ENCODE measurements around the gene FRAS1.
"Not testable (repeated sequence)": the region's sequence is repeated elsewhere in the genome, so short reads cannot be mapped to it uniquely, and the experiment has no call there.

The FRAS1 gene

DNA sequence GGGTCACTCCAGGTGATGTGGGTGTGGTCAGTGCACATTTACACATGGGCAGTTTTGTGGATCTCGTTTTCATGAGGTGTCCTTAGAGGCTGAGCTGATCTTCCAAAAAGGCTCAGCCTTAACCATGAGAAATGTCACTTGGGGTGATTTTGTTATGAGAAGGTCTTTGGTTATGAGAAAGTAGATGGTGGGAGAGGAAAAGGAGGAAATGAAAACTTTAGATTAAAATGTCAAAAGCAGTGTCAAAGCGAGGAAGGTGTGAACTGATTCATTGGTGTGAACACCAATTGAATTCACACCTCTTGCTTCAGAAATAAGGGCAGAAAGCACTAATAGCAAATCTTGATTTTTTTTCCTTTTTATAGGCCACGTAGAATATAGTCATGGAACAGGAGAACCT lies 394.3 kb downstream of the FRAS1 start:
- no peak for DNase-seq (ENCODE audit: low spot score)

DNA sequence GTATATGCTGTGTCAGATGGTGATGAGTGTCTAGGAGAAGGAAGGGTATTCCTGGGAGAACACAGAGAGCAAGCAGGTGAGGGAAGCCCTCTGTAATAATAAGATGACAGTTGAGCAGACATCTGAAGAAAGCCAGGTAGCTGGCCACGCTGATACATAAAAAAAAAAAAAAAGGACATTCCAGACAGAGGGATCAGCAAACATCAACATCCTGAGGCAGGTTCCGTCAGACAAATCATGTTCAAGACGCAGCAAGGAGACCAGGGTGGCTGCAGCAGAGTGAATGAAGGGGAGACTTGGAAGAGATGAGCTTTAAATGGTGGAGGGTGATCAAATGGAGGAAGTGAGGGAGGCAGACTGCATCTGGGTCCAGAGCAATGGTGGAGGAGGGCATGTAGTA lies 396.9 kb downstream of the FRAS1 start:
- no peak for DNase-seq (ENCODE audit: low spot score)

DNA sequence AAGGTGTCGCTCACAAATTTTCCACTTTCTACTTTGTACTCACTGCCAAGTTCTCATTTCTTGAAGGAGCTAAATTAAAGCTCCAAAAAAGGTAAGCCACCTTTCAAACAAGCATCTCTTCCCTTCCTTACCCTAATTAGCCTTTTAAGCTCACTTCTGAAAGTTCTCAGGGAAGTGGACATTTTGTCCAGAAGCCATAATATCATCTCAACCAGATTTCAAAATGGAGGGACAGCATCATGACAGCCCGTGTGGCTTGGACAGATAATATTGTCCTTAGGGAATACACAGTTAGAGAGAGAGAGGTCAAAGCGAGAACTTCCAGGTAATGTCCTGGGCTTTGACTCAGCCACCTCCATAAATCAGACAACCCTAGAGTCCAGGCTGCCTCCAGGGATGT lies 400.6 kb downstream of the FRAS1 start:
- DNase-seq (ENCODE audit: low spot score) = no peak

DNA sequence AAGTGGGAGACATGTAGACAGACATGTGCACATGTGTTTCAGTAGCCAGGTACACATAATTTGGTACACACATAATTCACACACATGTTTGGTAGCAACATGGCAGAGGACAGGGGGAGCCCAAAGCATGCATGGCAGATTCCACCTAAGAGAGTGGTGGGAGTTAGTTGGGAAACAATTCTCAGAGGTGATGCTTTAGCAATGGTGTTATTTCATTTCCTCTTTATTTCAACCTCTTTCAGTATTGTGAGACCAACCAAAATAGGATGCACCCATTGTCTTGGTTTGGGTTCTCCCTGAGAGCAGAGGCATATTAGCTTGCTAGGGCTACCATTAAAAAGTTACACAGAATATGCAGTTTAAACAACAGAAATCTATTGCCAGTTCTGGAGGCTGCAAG lies 402.2 kb downstream of the FRAS1 start:
- DNase-seq (ENCODE audit: low spot score) = no peak

DNA sequence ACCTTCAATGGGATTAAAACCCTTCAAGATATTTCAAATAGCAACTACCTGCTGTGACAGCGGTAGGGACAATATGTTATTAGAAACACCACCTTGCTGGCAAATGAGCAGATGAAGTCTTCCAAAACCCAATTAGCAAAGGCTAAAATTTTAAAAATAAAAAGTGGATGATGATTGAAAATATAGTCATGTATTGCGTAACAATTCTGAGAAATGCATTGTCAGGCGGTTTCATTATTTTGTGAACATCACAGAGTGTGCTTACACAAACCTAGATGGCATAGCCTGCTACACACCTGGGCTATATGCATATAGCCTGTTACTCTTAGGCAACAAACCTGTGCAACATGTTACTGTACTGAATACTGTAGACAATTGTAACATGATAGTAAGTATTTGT lies 403.2 kb downstream of the FRAS1 start:
- no peak for DNase-seq (ENCODE audit: low spot score)

DNA sequence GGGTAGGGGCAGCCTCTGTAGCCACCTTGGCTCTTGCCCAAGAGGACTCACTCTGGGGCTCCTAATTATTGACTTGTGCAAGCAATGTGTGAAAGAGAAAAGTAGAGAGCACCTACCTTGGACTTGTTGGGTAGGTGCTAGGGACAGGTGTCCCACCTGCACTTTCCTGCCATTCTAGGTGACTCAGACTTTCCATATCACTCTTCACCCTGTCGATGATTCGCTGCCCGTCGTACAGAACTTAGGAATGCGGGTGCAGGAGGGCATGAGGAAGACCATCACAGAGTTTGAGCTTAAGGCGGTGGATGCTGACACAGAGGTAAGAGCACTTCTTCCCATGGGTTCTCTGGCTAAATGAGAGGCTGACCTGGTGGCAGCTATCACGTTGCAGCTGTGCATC lies 407.1 kb downstream of the FRAS1 start:
- DNase-seq (ENCODE audit: low spot score) = no peak

DNA sequence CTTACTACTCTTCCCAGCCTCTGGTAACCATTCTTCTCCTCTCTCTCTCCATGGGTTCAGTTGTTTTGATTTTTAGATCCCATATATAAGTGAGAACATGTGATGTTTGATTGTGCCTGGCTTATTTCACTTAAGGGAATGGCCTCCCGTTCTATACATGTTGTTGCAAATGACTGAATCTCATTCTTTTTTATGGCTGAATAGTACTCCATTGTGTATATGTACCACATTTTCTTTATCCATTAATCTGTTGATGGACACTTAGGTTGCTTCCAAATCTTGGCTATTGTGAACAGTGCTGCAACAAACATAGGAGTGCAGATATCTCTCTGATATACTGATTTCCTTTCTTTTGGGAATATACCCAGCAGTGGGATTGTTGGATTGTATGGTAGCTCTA lies 410.1 kb downstream of the FRAS1 start:
- not testable (repeated sequence) for DNase-seq (ENCODE audit: low spot score)

DNA sequence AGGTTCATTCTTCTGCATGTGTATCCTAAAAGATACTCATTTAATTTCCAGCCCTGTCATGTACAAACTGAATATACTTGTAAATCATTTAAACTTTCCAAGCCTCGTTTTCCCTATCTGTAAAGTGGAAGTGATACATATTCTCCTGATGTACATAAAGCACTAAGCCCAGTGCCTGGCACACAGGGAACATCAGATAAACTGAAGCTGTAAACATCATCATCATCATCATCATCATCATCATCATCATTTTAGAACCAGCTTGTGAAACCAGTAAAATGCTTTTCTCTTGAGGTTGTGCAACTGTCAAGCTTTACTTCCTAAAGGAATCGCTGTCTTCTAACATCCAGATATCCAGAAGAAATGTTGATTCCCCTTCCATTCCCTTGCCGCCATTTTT lies 411.1 kb downstream of the FRAS1 start:
- DNase-seq (ENCODE audit: low spot score) = no peak

DNA sequence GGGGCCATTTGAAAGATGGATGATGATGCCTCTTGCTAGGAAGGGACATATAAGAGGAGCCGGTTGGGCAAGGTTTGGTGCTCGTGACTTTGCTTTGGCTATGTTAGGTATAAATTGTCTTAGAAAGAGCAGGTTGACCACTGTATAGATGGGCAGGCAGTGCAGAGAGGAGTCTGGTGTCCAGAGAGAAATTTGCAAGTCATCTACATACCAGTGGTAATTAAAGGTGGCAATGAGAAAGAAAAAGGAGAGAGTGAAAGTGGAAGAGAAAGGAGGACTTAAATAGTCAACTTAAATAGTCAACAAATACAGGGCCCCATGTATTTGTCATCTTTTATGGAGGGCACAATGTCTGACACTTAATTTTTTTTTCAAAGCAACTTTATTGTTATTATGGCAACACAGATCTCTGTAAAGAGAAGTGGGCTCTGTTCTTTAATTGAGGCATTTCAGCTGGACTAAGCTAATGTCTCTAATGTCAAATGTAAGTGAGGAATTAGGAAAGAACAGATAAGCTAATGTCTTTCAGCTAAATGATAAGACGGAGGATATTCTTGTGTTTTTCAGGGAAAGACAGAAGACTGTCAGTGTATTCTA lies 419.1 kb downstream of the FRAS1 start:
- DNase-seq (ENCODE audit: low spot score) = no peak

DNA sequence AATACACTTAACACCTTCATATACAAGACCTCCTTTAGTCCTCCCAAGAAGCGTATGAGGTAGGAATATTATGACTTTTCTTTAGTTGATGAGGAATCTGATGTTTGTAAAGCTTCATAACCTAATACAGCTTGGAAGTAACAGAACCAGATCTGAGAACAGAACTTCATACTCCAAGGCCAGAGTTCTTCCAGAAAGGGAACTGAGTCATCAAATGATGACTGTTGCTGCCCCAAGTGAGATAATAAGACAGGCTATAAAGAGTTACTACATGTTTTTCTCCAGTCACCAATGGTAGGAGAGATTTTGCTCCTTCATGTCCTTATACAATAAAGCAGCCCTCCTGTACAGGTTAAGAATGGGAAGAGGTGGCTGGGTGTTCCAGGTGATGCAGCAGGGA lies 420.2 kb downstream of the FRAS1 start:
- no peak for DNase-seq (ENCODE audit: low spot score)

DNA sequence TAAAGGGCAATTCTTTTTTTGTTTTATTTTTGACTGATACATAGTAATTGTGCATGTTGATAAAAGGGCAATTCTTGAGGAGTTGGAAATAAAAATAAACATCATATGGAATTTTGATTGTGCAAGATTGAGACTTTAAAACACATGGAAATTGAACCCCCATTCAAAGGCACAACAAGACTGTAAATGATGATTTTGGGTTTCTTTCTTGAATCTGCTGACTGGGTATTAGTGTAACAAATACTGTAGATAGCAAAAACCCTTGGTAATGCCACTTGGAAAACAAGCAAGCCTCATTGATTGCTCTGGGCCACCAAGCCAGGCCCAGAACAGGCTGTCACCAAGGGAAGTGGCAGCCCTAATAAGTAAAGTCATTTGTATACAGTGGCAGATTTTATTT lies 421.4 kb downstream of the FRAS1 start:
- no peak for DNase-seq (ENCODE audit: low spot score)

DNA sequence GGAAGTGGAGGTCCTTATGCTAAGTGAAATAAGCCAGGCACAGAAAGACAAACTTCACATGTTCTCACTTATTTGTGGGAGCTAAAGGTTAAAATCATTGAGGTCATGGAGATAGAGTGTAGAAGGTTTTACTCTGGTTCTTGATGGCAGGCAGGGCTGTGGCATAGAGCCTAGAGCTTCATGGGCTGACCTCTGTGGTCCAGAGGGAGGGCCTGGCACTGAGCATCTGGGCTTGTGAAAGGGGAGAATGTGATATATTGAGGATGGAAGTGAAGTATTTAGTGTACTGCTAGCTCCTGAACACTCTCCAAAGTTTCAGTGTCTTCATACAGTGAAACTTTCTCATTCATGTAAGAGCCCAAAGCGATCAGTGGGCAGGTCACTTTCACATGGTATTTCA lies 423.2 kb downstream of the FRAS1 start:
- DNase-seq (ENCODE audit: low spot score) = no peak

DNA sequence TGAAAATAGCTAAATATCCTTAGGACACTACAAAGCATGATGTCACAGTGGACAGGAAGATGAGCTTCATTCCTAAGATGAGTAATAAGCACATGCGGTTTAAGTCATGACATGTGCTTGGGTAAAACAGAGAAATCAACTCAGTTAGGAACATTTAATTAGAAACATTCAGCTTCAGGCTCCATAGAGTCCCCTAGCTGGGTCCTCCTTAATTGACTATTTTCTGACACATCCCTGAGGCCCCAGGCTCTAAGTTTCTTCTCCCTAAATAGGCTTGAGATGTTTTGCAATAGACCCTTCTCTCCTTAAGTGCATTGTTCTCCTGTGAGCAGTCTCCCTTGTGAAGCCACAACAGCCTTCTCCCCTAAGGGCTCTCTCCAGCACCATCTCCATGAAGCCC lies 424.1 kb downstream of the FRAS1 start:
- DNase-seq (ENCODE audit: low spot score) = no peak

DNA sequence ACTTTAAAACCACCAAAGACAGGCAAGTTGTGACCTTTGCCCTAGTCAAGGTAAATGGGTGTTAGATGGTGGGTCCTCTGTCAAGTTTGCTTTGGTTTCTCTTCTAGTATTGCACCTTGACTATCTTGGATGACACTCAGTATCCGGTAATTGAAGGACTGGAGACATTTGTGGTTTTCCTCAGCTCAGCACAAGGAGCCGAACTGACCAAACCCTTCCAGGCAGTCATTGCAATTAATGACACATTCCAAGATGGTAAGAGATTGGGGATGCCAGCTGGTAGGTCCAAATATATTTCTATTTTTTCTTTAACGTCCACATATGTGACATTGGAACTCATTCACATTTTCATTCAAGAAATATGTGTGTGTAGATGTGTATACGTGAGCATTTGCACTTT lies 425.2 kb downstream of the FRAS1 start:
- DNase-seq (ENCODE audit: low spot score) = no peak

DNA sequence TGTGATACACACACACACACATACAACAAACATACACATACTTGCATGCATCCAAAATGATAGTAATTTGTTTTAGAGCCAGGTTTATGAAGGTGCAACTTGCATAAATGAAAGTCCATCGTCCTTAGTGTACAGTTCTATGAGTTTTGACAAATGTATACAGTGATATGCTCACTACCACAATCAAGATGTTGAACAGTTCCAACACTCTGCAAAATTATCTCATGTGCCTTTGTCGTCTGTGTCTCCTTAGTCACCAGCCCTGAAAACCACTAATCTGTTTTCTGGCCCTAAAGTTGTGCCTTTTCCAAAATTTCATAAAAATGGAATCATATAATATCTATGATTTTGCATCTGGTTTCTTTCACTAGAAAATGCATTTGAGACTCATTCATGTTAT lies 426.7 kb downstream of the FRAS1 start:
- no peak for DNase-seq (ENCODE audit: low spot score)

DNA sequence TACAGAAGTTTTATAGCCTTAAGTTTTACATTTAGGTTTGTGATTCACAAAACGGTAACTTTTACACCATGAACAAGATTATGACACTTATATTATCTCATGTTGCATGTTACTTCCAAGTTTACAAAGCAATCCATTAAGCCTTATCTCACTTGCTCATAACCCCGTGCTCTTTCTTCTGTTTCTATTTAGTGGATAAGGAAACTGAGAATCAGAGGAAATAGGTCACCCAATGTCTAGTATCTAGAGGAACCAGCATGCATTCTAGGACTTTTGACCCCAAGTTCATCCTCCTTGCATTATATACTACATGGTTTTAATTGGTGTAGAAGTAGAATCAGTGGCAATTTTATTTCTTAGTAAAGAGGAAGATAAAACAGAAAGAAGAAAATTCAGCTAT lies 427.5 kb downstream of the FRAS1 start:
- peak; percentile 5 for DNase-seq (ENCODE audit: low spot score)

DNA sequence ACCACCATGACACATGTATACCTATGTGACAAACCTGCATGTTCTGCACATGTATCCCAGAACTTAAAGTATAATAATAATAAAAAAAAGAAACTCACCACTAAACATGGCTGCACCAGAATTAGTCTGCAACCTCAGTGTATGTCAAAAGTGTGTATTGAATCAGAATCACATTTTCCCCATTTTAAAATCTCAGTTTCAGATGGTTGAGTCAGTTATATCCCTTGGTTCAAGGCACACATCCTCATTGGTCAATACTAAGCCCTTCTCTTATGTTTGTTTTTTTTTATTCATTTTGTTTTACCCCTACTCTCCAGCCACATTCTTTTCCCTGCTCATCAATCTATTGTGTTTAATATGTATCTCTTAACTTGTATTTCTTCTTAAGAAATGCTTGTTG lies 436.6 kb downstream of the FRAS1 start:
- DNase-seq (ENCODE audit: low spot score) = no peak

DNA sequence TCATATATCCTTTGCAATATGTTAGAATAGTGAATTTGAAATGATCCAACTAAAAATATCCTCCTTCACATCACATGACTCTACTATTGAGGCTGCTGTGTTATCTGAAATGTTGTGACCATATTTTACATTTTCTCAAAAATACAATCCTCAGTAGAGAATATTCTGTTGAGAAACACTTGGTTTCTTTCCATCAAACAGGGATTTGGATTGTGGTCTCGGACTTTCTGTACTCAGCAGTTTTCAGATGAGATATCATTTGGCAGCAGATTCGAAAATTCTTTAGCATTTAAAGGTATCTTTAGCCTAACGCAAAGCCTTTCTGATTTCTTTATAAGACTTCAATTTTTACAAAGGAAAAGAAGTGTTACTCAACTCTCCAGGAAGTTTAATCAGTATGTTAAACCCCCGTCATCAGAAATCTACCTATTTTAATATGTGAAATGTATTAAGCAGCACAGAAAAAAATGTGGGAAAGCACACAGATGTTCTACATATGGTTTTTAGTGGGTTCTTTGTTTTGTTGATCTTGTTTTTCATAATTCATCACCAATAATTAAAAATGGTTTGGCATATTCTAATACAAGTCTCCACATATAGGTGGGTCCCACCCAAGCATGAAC lies 439.0 kb downstream of the FRAS1 start:
- DNase-seq (ENCODE audit: low spot score) = no peak

DNA sequence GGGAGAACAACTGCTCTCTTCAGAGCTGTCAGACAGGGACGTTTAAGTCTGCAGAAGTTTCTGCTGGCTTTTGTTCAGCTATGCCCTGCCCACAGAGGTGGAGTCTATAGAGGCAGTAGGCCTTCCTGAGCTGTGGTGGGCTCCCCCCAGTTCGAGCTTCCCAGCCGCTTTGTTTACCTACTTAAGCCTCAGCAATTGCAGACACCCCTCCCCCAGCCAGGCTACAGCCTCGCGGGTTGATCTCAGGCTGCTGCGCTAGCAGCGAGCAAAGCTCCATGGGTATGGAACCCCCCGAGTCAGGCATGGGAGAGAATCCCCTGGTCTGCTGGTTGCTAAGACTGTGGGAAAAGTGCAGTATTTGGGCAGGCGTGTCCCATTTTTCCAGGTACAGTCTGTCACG lies 449.1 kb downstream of the FRAS1 start:
- not testable (repeated sequence) for DNase-seq (ENCODE audit: low spot score)

DNA sequence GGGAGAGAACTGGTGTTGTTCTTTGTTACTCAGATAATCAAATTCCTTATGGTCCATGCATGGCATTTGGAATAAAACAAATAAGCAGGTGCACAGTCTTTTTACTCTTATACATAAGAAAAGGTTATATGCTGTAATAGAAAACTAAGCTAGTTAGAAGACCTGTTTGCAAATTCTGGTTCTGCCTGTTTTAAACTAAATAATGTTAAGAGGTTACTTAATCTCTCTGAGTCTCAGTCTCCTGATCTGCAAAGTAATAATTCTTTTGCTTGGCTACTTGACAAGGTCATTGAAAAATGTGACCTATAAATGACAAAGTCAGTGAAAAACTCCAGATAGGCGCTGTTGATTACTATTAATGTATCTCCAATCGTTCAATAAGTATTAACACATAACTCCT lies 451.9 kb downstream of the FRAS1 start:
- no peak for DNase-seq (ENCODE audit: low spot score)

DNA sequence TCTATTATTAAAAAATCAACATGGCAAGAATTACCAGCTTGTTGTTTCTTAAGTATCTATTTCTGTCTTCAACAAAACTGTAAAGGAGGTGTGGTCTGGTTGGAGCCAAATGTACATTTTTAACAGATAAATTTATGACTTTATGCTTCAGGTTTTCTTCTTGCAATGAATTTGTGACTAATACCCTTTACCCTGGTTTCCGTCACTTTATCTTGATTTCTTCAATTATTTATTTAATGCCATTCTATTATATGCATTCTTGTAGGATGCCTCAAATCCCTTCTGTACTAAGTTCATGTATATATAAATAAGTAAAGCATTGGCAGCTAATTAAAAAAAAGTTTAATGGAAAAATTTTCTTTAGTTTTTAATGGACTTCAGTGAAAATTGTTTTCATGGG lies 453.0 kb downstream of the FRAS1 start:
- no peak for DNase-seq (ENCODE audit: low spot score)

DNA sequence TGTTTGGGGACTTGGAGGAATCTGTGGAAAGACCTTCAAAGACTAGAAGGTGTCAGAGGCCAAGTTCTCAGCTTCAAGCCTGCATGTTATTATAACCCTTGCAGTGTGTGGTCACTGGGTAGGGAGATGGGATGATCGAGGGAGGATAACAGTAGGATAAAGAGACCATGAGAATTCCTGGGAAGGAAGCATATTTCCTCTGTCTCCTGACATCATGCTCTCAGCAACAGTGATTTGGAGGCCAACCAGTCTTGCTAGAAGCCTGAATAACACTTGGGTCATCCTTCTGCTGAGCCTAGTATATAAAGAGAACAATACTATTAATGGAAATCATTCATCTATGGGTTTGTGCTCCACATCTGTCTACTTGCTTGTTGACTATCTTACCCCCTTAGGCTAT lies 453.6 kb downstream of the FRAS1 start:
- DNase-seq (ENCODE audit: low spot score) = no peak

DNA sequence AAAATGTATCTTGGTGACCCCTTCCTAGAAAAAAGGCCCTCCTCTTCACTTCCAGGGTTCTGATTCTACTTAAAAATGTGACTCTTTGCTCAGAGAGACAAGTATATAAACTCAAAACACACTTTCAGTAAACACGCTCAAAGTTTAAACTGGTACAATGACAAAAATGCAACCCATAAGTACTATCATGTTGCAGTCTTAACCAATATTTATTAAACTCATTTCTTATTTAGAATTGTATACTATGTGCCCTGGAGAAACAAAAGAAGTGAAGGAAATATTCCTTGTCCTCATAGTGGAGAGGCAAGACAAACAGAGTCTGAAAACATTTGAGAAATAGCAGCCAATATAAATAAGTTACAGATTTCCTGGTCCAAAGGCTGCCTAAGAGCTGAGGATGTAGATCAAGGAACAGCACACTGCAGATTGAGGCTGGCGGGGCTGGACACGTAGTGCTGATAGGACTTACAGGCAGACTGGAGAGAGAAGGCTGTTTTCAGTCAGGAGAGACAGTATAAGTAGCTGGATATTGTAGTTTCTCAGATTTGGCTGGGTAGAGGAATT lies 455.3 kb downstream of the FRAS1 start:
- DNase-seq (ENCODE audit: low spot score) = no peak

DNA sequence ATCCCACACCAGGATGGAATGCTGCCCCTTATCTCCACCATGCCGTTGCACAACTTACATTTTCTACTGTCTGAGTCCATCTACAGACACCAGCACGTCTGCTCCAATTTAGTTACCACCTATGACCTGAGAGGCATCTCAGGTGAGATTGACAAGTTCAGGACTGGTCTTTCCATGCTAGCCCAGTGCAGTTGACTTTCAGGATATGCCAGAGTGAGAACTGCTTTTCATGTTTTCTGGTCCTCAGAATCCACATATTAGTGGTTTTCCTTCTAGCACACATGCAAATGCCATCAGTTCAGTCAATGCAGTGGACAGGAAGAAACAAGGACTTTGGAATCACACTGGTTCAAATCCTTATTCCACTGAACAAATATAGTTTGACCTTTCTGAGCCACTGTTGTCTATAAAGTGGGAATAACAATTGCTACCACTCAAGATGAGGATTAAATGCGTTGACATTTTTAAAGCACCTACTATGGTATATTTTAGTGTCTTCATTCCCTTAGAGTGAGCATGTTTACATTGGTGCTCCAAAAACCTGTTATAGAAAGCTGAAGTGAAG lies 456.4 kb downstream of the FRAS1 start:
- no peak for DNase-seq (ENCODE audit: low spot score)

Data from hematopoietic multipotent progenitor cell treated with erythropoietin and hydrocortisone succinate and interleukin-3 and kit ligand, for 15 days (in vitro differentiated cells).